ENCODE data around the gene STARD7. TPM values are rescaled to one million over a fixed set of nuclear protein-coding genes. Genes with fewer than 3 reads are reported as not detected.

The STARD7 gene
- total and polyA plus RNA-seq, 2 donors from 2014 or later: 96.6 to 112 TPM

GRCh38 chr2:96176661-96177060 is 32.0 kb downstream of the STARD7 start:
- DNase-seq (no peak), FAIRE-seq (no peak)
- no peaks in the 10 kb centered on the region for H3K36me3 ChIP-seq (ENCODE audit: control insufficient read depth in 2 of 3, insufficient read depth in 3 of 3, low read length in 3 of 3)
- no peaks in the 10 kb centered on the region for H3K4me1 ChIP-seq (ENCODE audit: control insufficient read depth in 2 of 3, insufficient read depth in 2 of 3, low read depth in 1 of 3, low read length in 3 of 3)
- no peak for TF ChIP-seq CTCF (IDR thresholded peaks at IDR 0.05; ENCODE audit: borderline replicate concordance, extremely low read depth, insufficient read depth)
- H3K9ac ChIP-seq (ENCODE audit: low read length in 3 of 3): no peak overlapping the region
- no peak overlapping the region for H3K27ac ChIP-seq (ENCODE audit: low read depth in 2 of 2, low read length in 2 of 2)
- H3K9me3 ChIP-seq (ENCODE audit: control insufficient read depth in 2 of 3, insufficient read depth in 1 of 3, low read length in 3 of 3): no peaks in the 10 kb centered on the region
- no peaks in the 10 kb centered on the region for H3K27me3 ChIP-seq (ENCODE audit: control insufficient read depth, insufficient read depth, low read length)
- intact Hi-C loops (cut with DNase I): no loop called here
- H3K4me3 ChIP-seq (ENCODE audit: low read length in 3 of 3): no peak overlapping the region

GRCh38 chr2:96175951-96176350 is 32.7 kb downstream of the STARD7 start:
- Histone ChIP-seq H3K4me3 (ENCODE audit: low read length in 3 of 3) (no peak overlapping the region), H3K4me1 (ENCODE audit: control insufficient read depth in 2 of 3, insufficient read depth in 2 of 3, low read depth in 1 of 3, low read length in 3 of 3) (no peaks in the 10 kb centered on the region), H3K9me3 (ENCODE audit: control insufficient read depth in 2 of 3, insufficient read depth in 1 of 3, low read length in 3 of 3) (no peaks in the 10 kb centered on the region), H3K36me3 (ENCODE audit: control insufficient read depth in 2 of 3, insufficient read depth in 3 of 3, low read length in 3 of 3) (no peaks in the 10 kb centered on the region), H3K27ac (ENCODE audit: low read depth in 2 of 2, low read length in 2 of 2) (no peak overlapping the region), H3K9ac (ENCODE audit: low read length in 3 of 3) (no peak overlapping the region), H3K27me3 (ENCODE audit: control insufficient read depth, insufficient read depth, low read length) (no peaks in the 10 kb centered on the region)
- FAIRE-seq (no peak), DNase-seq (no peak)
- intact Hi-C loops (cut with DNase I): no loop called here
- no peak for TF ChIP-seq CTCF (IDR thresholded peaks at IDR 0.05; ENCODE audit: borderline replicate concordance, extremely low read depth, insufficient read depth)

GRCh38 chr2:96174251-96175144 is 34.1 kb downstream of the STARD7 start:
- no peaks in the 10 kb centered on the region for H3K4me1 ChIP-seq (ENCODE audit: control insufficient read depth in 2 of 3, insufficient read depth in 2 of 3, low read depth in 1 of 3, low read length in 3 of 3)
- no peak overlapping the region for H3K4me3 ChIP-seq (ENCODE audit: low read length in 3 of 3)
- peak in 4 of 5 donors; percentile 76 to 83 (median 80) for DNase-seq
- H3K36me3 ChIP-seq (ENCODE audit: control insufficient read depth in 2 of 3, insufficient read depth in 3 of 3, low read length in 3 of 3): no peaks in the 10 kb centered on the region
- intact Hi-C loops (cut with DNase I): no loop called here
- TF ChIP-seq CTCF (IDR thresholded peaks at IDR 0.05; ENCODE audit: borderline replicate concordance, extremely low read depth, insufficient read depth): peak; percentile 90
- no peaks in the 10 kb centered on the region for H3K9me3 ChIP-seq (ENCODE audit: control insufficient read depth in 2 of 3, insufficient read depth in 1 of 3, low read length in 3 of 3)
- no peak for FAIRE-seq
- no peaks in the 10 kb centered on the region for H3K27me3 ChIP-seq (ENCODE audit: control insufficient read depth, insufficient read depth, low read length)
- no peak overlapping the region for H3K9ac ChIP-seq (ENCODE audit: low read length in 3 of 3)
- H3K27ac ChIP-seq (ENCODE audit: low read depth in 2 of 2, low read length in 2 of 2): no peak overlapping the region

Measured in kidney (tissue), 14 donors.